SKM-1 treated with dmso at 0.1 percent for 144 hours (cell line): ENCODE measurements around the gene CNOT6.
"Not testable (repeated sequence)": the region's sequence is repeated elsewhere in the genome, so short reads cannot be mapped to it uniquely, and the experiment has no call there.

ENCODE experiments used
- DNase-seq: peaks from one replicate; lab custom pipeline; 2025; ENCODE audit not compliant: unreplicated experiment; lab: John Stamatoyannopoulos, UW

CNOT6 gene

DNA sequence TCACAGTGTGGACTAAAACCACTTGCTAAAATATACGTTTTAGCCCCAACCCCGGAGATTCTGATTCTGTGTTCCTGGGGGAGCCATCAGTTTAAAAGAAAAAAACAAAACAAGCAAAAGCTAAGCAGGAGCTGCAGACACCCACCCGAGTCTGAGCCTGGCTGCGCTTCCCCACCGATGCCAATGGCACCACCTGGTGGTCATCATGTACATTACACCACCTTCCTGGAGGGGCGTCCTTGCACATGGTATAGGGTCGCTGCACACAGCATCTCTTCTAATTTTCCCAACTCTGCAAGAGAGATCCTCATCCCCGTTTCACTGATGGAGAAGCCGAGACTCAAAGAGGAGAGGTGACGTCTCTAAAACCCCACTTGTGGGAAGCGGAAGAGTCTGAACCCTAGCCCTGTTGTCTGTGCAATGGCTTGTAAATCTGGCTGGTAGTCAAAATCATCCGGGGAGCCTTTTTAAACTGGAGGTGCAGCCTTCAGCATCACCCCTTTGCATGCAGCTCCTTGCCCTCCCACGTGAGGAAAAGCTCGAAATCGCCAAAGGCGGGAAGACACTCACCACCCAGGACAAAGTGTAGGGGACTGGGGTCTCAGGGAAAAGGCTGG, 23.1 kb upstream of the CNOT6 start:
- peak; percentile 36 for DNase-seq

- no peak for DNase-seq
These were observed 22.3 kb upstream of the CNOT6 start for GRCh38 chr5:180471866-180472265.

DNA sequence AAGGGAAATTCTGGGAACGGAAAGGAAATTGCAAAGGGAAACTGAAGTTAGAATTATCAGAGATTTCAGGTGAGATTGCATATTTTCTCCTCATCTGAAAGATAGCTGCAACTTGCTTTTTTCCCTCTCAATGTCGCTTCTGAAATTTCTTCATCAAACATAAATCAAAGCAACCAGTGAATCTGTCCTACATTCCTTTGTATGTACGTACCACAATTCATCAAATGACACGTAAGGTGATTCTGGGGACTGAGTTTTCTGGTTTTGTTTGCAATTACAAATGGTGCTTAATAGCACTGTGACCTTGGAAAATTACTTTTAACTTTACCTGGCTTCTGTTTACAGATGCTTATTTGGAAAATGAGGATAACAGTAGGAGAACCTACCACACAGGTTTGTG, 21.9 kb upstream of the CNOT6 start:
- no peak for DNase-seq

GRCh38 chr5:180473386-180473785, 20.8 kb upstream of the CNOT6 start:
- not testable (repeated sequence) for DNase-seq

- DNase-seq: no peak
These were observed 19.6 kb upstream of the CNOT6 start for GRCh38 chr5:180474569-180474968.

GRCh38 chr5:180475969-180476524, 18.1 kb upstream of the CNOT6 start:
- DNase-seq: not testable (repeated sequence)

DNA sequence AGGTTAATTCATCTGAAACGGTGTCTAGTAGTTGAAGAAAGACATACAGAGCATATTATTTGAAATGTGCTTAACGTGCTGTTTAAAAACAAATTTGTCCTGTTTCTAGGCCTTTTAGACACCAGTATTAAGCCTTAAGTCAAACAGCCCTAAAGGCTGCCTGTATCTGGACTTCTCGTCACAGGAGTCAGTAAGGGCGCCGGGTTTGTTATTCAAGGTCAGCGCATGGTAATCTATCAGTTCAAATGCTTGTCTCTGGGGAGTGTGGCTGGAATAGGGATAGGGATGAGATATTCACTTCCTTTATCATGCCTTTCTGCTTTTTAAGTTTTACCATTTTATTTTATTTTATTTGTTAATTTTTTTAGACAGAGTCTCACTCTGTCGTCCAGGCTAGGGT, 9.4 kb upstream of the CNOT6 start:
- no peak for DNase-seq

DNA sequence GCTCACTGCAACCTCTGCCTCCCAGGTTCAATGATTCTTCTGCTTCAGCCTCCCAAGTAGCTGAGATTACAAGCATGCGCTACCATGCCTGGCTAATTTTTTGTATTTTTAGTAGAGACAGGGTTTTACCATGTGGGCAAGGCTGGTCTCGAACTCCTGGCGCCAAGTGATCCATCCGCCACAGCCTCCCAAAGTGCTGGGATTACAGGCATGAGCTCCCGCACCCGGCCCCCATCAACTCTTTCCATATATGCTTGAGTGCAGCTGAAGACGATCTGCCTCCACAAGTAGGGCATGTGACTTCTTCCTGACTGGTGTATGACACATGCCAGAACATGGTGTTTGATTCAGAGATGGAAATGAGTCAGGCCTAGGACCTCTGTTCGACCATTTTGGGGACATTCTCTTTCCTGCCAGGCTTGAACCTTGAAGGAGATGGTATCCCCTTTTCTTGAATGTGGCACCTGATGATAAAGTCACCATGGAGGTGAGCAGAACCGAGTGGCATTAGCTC, 7.5 kb upstream of the CNOT6 start:
- DNase-seq: no peak

GRCh38 chr5:180487556-180487955, 6.6 kb upstream of the CNOT6 start:
- DNase-seq: no peak

GRCh38 chr5:180491496-180491895, 2.7 kb upstream of the CNOT6 start:
- no peak for DNase-seq

DNA sequence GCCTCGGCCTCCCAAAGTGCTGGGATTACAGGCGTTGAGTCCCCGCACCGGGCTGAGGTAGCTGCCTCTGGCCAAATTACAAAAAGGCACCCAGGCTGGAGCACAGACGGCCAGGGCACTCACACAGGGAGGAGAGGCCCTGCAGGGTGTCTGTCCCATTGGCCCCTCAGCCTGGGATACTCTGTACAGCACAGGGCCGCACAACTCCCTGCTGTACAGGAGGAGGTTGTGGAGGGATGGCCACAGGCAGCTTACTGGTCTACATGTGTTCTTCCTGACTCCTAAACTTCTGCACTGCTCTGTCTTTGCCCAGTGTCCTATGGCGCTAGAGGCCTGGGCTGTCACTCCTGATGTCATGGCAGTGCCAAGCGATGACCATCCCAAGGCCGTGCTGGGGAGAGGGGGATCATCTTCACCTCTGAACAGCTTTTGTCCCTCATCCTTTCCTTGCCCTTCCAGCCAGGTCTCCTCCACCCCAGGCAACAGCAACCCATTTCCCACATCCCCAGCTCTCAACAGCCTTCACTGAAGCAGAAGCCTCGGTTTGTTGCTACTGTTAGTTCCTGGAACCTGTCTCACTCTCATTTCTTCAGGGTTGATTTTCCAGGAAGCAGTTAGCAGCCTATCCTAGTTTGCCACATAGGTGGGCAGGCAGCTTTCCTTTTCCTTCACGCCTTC, 1.8 kb upstream of the CNOT6 start:
- no peak for DNase-seq

DNA sequence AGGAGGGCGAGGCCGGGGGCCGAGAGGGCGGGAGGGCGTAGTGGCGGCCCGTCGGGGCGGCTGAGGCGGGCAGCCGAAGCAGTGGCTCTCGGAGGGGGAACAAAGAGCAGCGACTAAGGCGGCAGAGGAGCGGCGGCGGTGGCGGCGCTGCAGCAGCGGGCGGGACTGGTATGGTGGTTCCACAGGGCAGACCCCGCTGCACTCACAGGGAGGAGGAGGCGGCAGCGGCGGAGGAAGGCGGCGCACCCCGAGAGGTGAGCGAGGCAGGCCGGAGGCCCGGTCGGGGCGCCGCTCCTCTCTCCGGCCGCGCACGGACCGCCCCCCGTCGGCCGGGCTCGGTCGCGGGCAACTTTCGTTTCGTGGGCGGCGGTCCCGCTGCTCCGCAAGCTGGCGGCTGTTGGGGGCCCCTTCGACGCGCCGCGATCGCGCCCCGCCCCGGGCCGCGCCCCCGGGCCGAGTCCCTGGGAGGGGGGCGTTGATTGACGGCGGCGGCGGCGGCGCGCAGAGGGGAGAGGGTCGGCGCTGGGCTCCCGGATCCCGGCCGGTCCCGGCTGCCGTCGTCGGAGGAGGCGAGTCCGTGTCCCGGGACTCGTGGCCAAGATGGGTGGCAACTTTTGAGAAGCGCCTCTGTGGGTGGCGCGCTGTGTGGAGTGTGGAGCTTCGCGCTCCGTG, 467 bp downstream of the CNOT6 start:
- no peak for DNase-seq

GRCh38 chr5:180495292-180495691, 1.1 kb downstream of the CNOT6 start:
- DNase-seq: no peak

- no peak for DNase-seq
These were observed 2.0 kb downstream of the CNOT6 start for GRCh38 chr5:180495991-180496741.

GRCh38 chr5:180496806-180497205, 2.6 kb downstream of the CNOT6 start:
- DNase-seq: not testable (repeated sequence)

DNA sequence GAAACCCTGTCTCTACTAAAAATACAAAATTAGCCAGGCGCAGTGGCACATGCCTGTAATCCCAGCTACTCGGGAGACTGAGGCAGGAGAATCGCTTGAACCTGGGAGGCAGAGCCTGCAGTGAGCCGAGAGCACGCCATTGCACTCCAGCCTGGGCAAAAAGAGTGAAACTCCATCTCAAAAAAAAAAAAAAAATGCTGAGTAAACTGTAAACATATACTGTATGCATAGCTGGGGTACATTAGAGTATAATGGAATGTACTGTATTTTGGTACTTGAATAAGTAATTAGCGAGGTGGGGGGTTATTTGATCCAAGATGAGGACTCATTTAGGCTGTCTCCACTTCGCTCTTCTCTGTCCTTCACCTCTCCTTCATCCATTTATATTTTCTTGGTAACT, 3.7 kb downstream of the CNOT6 start:
- not testable (repeated sequence) for DNase-seq

DNA sequence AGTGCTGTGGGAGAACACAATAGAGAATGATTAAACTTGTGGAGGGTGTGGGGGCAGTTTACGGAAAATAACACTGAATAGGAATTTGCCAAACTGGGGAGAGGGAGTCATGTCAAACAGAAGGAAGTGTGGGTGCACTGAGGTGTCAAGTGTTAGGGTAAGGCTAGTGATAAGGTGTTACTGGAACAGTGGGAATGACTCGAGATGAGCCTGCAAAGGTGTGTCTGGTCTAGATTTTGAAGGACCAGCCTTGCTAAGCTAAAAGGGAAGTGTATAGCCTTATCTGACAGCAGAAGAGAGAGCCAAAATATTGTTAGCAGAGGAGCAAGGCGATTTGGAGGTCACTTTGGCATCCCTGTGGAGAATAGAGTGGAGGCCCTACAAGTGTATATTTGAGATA, 4.2 kb downstream of the CNOT6 start:
- DNase-seq: no peak

DNA sequence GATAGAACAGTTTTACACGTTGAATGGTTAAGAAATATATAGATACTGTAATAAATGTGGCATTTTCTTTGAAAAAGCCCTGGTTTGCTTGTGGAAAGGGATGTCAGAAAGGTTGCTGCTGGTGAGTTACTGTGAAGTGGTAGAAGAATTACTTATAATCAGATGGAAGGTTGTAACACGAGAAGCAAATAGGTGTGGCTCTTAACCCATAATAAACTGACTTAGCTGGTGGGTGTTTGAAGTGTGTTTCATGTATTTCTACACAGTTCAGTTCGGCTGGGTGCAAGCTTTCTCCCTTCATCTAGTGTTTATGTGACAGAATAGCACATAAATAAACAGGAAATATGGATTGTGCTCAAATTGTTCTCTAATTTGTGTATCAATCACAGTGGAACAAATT, 5.5 kb downstream of the CNOT6 start:
- no peak for DNase-seq

- DNase-seq: not testable (repeated sequence)
These were observed 6.1 kb downstream of the CNOT6 start for GRCh38 chr5:180500300-180500699.

- DNase-seq: no peak
These were observed 13.5 kb downstream of the CNOT6 start for GRCh38 chr5:180507661-180508060.

GRCh38 chr5:180515294-180515693, 21.1 kb downstream of the CNOT6 start:
- no peak for DNase-seq
